ENCODE results near the gene IL17C. TPM values are rescaled to one million over a fixed set of nuclear protein-coding genes. Genes with fewer than 3 reads are reported as not detected.

IL17C gene
- total RNA-seq, 1 donor from 2014 or later, result not detected

- no peaks in the 10 kb centered on the region for H3K27me3 ChIP-seq
- no peaks in the 10 kb centered on the region for H3K9me3 ChIP-seq
- no peaks in the 10 kb centered on the region for H3K4me1 ChIP-seq
- H3K36me3 ChIP-seq, result peaks cover 11 to 31% of the 10 kb centered on the region in 2 donors
- no peak overlapping the region for H3K27ac ChIP-seq
- intact Hi-C loops (cut with DNase I), result no loop called here
- DNase-seq (ENCODE audit: low spot score in 2 of 2), result no peak
- no peak overlapping the region for H3K4me3 ChIP-seq
- no peak for TF ChIP-seq CTCF (IDR thresholded peaks at IDR 0.05)
Measured at GRCh38 chr16:88593489-88593888, 44.9 kb upstream of the IL17C start.

- TF ChIP-seq CTCF (IDR thresholded peaks at IDR 0.05), result no peak
- DNase-seq (ENCODE audit: low spot score in 2 of 2), result no peak
- intact Hi-C loops (cut with DNase I), result no loop called here
Measured at GRCh38 chr16:88593910-88594309, 44.5 kb upstream of the IL17C start.

GRCh38 chr16:88595101-88595500 lies 43.3 kb upstream of the IL17C start:
- no peak overlapping the region for H3K4me3 ChIP-seq
- H3K27me3 ChIP-seq, result no peaks in the 10 kb centered on the region
- DNase-seq (ENCODE audit: low spot score in 2 of 2), result no peak
- H3K36me3 ChIP-seq, result peaks cover 15 to 31% of the 10 kb centered on the region in 2 donors
- H3K9me3 ChIP-seq, result no peaks in the 10 kb centered on the region
- TF ChIP-seq CTCF (IDR thresholded peaks at IDR 0.05), result no peak
- intact Hi-C loops (cut with DNase I), result no loop called here
- no peak overlapping the region for H3K27ac ChIP-seq
- H3K4me1 ChIP-seq, result no peaks in the 10 kb centered on the region

More at GRCh38 chr16:88593910-88594309, 44.5 kb upstream of the IL17C start:
- Histone ChIP-seq H3K9me3 (no peaks in the 10 kb centered on the region), H3K27ac (no peak overlapping the region), H3K4me3 (no peak overlapping the region), H3K36me3 (peaks cover 13 to 31% of the 10 kb centered on the region in 2 donors), H3K4me1 (no peaks in the 10 kb centered on the region), H3K27me3 (no peaks in the 10 kb centered on the region)

- Histone ChIP-seq H3K4me1 (no peaks in the 10 kb centered on the region), H3K36me3 (peaks cover 21 to 37% of the 10 kb centered on the region in 2 donors), H3K9me3 (no peaks in the 10 kb centered on the region), H3K4me3 (no peak overlapping the region), H3K27ac (no peak overlapping the region), H3K27me3 (no peaks in the 10 kb centered on the region)
- no peak for DNase-seq (ENCODE audit: low spot score in 2 of 2)
- intact Hi-C loops (cut with DNase I), result no loop called here
- no peak for TF ChIP-seq CTCF (IDR thresholded peaks at IDR 0.05)
Measured at GRCh38 chr16:88595921-88596320, 42.5 kb upstream of the IL17C start.

- DNase-seq (ENCODE audit: low spot score in 2 of 2), result no peak
- no peak overlapping the region for H3K27ac ChIP-seq
- H3K27me3 ChIP-seq, result no peaks in the 10 kb centered on the region
- TF ChIP-seq CTCF (IDR thresholded peaks at IDR 0.05), result no peak
- no peak overlapping the region for H3K4me3 ChIP-seq
- H3K9me3 ChIP-seq, result no peaks in the 10 kb centered on the region
- intact Hi-C loops (cut with DNase I), result no loop called here
- no peaks in the 10 kb centered on the region for H3K4me1 ChIP-seq
- H3K36me3 ChIP-seq, result peaks cover 26 to 42% of the 10 kb centered on the region in 2 donors
Measured at GRCh38 chr16:88596483-88596882, 41.9 kb upstream of the IL17C start.

Data from ascending aorta (tissue), 2 donors.